ENCODE results near the gene ATP10A.

DNA sequence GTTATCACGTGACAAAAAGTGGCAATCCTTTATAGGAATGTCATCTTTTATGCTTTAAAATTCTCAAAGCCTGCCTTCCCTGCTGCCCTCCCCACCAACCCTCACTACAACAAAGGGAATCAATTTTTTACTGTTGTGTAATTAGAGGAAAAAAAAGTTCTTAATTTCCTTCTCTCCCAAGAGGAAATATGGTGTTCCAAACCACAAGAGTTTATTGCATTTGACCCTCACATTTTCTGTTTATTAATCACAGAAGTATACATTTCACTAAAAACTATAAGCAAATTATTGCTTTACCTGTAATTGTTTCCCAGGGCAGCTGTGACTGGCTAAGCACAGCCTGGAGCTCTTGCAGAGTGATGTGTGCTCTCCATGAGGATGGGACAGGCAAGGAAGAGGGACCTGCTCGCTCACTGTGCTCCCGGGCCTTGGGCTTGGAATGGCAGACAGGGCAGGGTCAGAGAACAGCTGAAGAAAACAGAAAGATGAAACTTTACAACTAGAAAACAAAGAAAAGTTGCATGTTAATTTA, 31.3 kb upstream of the ATP10A start:
- TF ChIP-seq, protein P1, sequence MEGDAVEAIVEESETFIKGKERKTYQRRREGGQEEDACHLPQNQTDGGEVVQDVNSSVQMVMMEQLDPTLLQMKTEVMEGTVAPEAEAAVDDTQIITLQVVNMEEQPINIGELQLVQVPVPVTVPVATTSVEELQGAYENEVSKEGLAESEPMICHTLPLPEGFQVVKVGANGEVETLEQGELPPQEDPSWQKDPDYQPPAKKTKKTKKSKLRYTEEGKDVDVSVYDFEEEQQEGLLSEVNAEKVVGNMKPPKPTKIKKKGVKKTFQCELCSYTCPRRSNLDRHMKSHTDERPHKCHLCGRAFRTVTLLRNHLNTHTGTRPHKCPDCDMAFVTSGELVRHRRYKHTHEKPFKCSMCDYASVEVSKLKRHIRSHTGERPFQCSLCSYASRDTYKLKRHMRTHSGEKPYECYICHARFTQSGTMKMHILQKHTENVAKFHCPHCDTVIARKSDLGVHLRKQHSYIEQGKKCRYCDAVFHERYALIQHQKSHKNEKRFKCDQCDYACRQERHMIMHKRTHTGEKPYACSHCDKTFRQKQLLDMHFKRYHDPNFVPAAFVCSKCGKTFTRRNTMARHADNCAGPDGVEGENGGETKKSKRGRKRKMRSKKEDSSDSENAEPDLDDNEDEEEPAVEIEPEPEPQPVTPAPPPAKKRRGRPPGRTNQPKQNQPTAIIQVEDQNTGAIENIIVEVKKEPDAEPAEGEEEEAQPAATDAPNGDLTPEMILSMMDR (IDR thresholded peaks at IDR 0.05; ENCODE audit: poor library complexity): no peak
- no peak for TF ChIP-seq EZH2 (IDR thresholded peaks at IDR 0.05; ENCODE audit: borderline replicate concordance)
- no peak for TF ChIP-seq EZH2phosphoT487 (IDR thresholded peaks at IDR 0.05; ENCODE audit: low read depth, severe bottlenecking, unreplicated experiment)
